ENCODE measurements around the gene RECQL. TPM values are rescaled to one million over a fixed set of nuclear protein-coding genes. Genes with fewer than 3 reads are reported as not detected.

Gene RECQL
- polyA plus RNA-seq, 1 donor (not counting 4 experiments of a cell fraction or from before 2014, with no cell fraction given), result 41.9 TPM

- no peaks in the 10 kb centered on the region for H4K20me1 ChIP-seq (ENCODE audit: control insufficient read depth, extremely low read depth, insufficient read depth, low read length)
- no peaks in the 10 kb centered on the region for H3K9me3 ChIP-seq (ENCODE audit: control insufficient read depth, low read depth, low read length)
- H3K79me2 ChIP-seq (ENCODE audit: control insufficient read depth, insufficient read depth, low read length), result no peaks in the 10 kb centered on the region
- no peaks in the 10 kb centered on the region for H3K9me1 ChIP-seq (ENCODE audit: control insufficient read depth, extremely low read depth, insufficient read depth, low read length)
- DNase-seq (ENCODE audit: low read depth, low spot score) (no peak), FAIRE-seq (no peak)
- no peak overlapping the region for H2AFZ ChIP-seq (ENCODE audit: control insufficient read depth, low read length)
- no peak overlapping the region for H3K27ac ChIP-seq (ENCODE audit: control insufficient read depth, insufficient read depth, low read length)
- no peak overlapping the region for H3K9ac ChIP-seq (ENCODE audit: control insufficient read depth, extremely low read depth, insufficient read depth, low read length)
- dilution Hi-C loops (cut with MboI; ENCODE audit: extremely low pct_ligation_motif_present, low sequenced_read_pairs), result no loop called here
- TF ChIP-seq CTCF (optimal IDR thresholded peaks at IDR 0.05 in 1 of 3, IDR thresholded peaks at IDR 0.05 in 1 of 3, conservative IDR thresholded peaks at IDR 0.05 in 1 of 3; ENCODE audit: extremely low read depth in 1 of 3, insufficient read depth in 2 of 3, low read length in 3 of 3), result no peak
- no peak for TF ChIP-seq EZH2 (IDR thresholded peaks at IDR 0.05; ENCODE audit: low read length)
- H3K36me3 ChIP-seq (ENCODE audit: control insufficient read depth in 2 of 2, extremely low read depth in 1 of 2, insufficient read depth in 2 of 2, low read length in 2 of 2), result no peaks in the 10 kb centered on the region
- H3K4me1 ChIP-seq (ENCODE audit: control insufficient read depth, extremely low read depth, insufficient read depth, low read length), result no peaks in the 10 kb centered on the region
- no peak overlapping the region for H3K4me2 ChIP-seq (ENCODE audit: control insufficient read depth, extremely low read depth, insufficient read depth, low read depth, low read length)
- H3K4me3 ChIP-seq (ENCODE audit: control insufficient read depth in 2 of 3, extremely low read depth in 1 of 3, insufficient read depth in 2 of 3, low read depth in 1 of 3, low read length in 3 of 3), result no peak overlapping the region
- H3K27me3 ChIP-seq (ENCODE audit: control insufficient read depth, extremely low read depth, insufficient read depth, low read length), result peaks cover 14% of the 10 kb centered on the region
Measured at GRCh38 chr12:21523148-21523547, 21.7 kb upstream of the RECQL start.

- H3K9ac ChIP-seq (ENCODE audit: control insufficient read depth, extremely low read depth, insufficient read depth, low read length), result no peak overlapping the region
- no peak overlapping the region for H3K4me2 ChIP-seq (ENCODE audit: control insufficient read depth, extremely low read depth, insufficient read depth, low read depth, low read length)
- H3K9me1 ChIP-seq (ENCODE audit: control insufficient read depth, extremely low read depth, insufficient read depth, low read length), result no peaks in the 10 kb centered on the region
- H3K36me3 ChIP-seq (ENCODE audit: control insufficient read depth in 2 of 2, extremely low read depth in 1 of 2, insufficient read depth in 2 of 2, low read length in 2 of 2), result no peaks in the 10 kb centered on the region
- DNase-seq (ENCODE audit: low read depth, low spot score), result no peak
- no peak overlapping the region for H3K4me3 ChIP-seq (ENCODE audit: control insufficient read depth in 2 of 3, extremely low read depth in 1 of 3, insufficient read depth in 2 of 3, low read depth in 1 of 3, low read length in 3 of 3)
- no peaks in the 10 kb centered on the region for H3K9me3 ChIP-seq (ENCODE audit: control insufficient read depth, low read depth, low read length)
- dilution Hi-C loops (cut with MboI; ENCODE audit: extremely low pct_ligation_motif_present, low sequenced_read_pairs), result no loop called here
- H3K79me2 ChIP-seq (ENCODE audit: control insufficient read depth, insufficient read depth, low read length), result no peaks in the 10 kb centered on the region
- no peaks in the 10 kb centered on the region for H4K20me1 ChIP-seq (ENCODE audit: control insufficient read depth, extremely low read depth, insufficient read depth, low read length)
- no peaks in the 10 kb centered on the region for H3K4me1 ChIP-seq (ENCODE audit: control insufficient read depth, extremely low read depth, insufficient read depth, low read length)
- no peak for FAIRE-seq
- no peak overlapping the region for H3K27ac ChIP-seq (ENCODE audit: control insufficient read depth, insufficient read depth, low read length)
- TF ChIP-seq CTCF (optimal IDR thresholded peaks at IDR 0.05 in 1 of 3, IDR thresholded peaks at IDR 0.05 in 1 of 3, conservative IDR thresholded peaks at IDR 0.05 in 1 of 3; ENCODE audit: extremely low read depth in 1 of 3, insufficient read depth in 2 of 3, low read length in 3 of 3), result no peak
- no peaks in the 10 kb centered on the region for H3K27me3 ChIP-seq (ENCODE audit: control insufficient read depth, extremely low read depth, insufficient read depth, low read length)
- no peak overlapping the region for H2AFZ ChIP-seq (ENCODE audit: control insufficient read depth, low read length)
Measured at GRCh38 chr12:21521541-21521940, 20.1 kb upstream of the RECQL start.

Data from keratinocyte (primary cell).